ENCODE results near the gene ARMC6. TPM values are rescaled to one million over a fixed set of nuclear protein-coding genes. Genes with fewer than 3 reads are reported as not detected.
A peak's percentile ranks its signal among the peaks of the same experiment; 100 is the strongest.

ARMC6 gene
- total RNA-seq, 2 donors from 2014 or later = 22.4 to 34.8 TPM

GRCh38 chr19:19059018-19059836 is 25.8 kb downstream of the ARMC6 start:
- no peak for ATAC-seq

GRCh38 chr19:19059837-19060611 is 26.6 kb downstream of the ARMC6 start:
- Mint-ChIP-seq H3K36me3 (no peaks in the 10 kb centered on the region), H3K27ac (peak overlapping the region in 1 of 2 donors; percentile 55), H3K9me3 (no peaks in the 10 kb centered on the region)
- no peak for DNase-seq (ENCODE audit: low spot score in 2 of 2)
- ATAC-seq = no peak

More at GRCh38 chr19:19059018-19059836, 25.8 kb downstream of the ARMC6 start:
- Mint-ChIP-seq H3K27ac (peak overlapping the region in 1 of 2 donors; percentile 55), H3K36me3 (peaks cover 0 to under 1% of the 10 kb centered on the region in 2 donors), H3K9me3 (no peaks in the 10 kb centered on the region)
- no peak for DNase-seq (ENCODE audit: low spot score in 2 of 2)

GRCh38 chr19:19061506-19061905 is 28.1 kb downstream of the ARMC6 start:
- Mint-ChIP-seq H3K9me3 (no peaks in the 10 kb centered on the region), H3K36me3 (no peaks in the 10 kb centered on the region), H3K27ac (peak overlapping the region in 1 of 2 donors; percentile 87)
- ATAC-seq = no peak
- DNase-seq (ENCODE audit: low spot score in 2 of 2) = no peak

DNA sequence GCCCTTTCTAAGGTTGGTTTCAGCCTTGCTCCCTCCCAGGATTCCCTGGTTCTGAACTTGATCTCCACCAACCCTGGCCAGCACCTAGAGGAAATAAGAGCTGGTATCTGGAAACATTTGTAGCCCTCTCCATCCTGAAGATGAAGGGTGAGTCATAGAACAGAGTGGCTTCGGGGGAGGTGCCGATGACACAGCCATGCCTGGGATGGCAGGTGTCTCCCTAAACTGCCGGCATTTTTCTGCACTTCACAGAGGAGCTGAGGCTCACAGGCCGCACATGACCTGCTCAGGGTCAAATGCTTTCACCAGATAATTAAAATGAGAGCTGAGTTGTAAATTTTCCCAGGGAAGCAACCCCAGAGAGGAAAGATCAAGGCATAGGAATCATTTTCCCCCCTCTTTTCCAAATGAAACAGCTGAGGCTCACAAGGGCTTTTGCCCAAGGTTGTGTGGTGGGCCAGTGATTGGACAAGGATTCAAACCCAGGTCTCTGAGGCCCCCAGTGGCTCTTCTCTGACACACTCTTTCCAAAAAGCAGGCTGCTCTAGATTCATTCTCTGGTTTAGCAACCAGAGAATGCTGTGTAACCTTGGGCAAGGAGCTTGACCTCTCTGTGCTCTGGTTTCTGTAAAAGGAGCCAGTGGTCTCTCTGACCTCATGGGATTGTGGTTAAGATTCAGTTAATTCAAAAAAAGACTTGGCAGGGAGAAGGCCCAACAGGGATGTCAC is 29.2 kb downstream of the ARMC6 start:
- Mint-ChIP-seq H3K36me3 (no peaks in the 10 kb centered on the region), H3K27ac (peak overlapping the region in 1 of 2 donors; percentile 87), H3K9me3 (no peaks in the 10 kb centered on the region)
- ATAC-seq = no peak
- DNase-seq (ENCODE audit: low spot score in 2 of 2) = no peak

- ATAC-seq = peak; percentile 95
- Mint-ChIP-seq H3K9me3 (no peaks in the 10 kb centered on the region), H3K36me3 (no peaks in the 10 kb centered on the region), H3K27ac (peak within 1 kb of the TSS; percentile 86 to 87)
- peak; percentile 98 to 100 for DNase-seq (ENCODE audit: low spot score in 2 of 2)
These were observed 30.0 kb downstream of the ARMC6 start, which contains the start of gene SLC25A42 for GRCh38 chr19:19063183-19064097. Gene SLC25A42, plus strand, starts transcription at chr19:19063994. Its CDS starts 32,131 bp downstream, at chr19:19096125.

GRCh38 chr19:19064098-19064722 is 30.8 kb downstream of the ARMC6 start:
- DNase-seq (ENCODE audit: low spot score in 2 of 2) (no peak), ATAC-seq (peak in 1 of 2 donors; percentile 41)
- Mint-ChIP-seq H3K36me3 (no peaks in the 10 kb centered on the region), H3K27ac (peak overlapping the region; percentile 85 to 87), H3K9me3 (no peaks in the 10 kb centered on the region)

DNA sequence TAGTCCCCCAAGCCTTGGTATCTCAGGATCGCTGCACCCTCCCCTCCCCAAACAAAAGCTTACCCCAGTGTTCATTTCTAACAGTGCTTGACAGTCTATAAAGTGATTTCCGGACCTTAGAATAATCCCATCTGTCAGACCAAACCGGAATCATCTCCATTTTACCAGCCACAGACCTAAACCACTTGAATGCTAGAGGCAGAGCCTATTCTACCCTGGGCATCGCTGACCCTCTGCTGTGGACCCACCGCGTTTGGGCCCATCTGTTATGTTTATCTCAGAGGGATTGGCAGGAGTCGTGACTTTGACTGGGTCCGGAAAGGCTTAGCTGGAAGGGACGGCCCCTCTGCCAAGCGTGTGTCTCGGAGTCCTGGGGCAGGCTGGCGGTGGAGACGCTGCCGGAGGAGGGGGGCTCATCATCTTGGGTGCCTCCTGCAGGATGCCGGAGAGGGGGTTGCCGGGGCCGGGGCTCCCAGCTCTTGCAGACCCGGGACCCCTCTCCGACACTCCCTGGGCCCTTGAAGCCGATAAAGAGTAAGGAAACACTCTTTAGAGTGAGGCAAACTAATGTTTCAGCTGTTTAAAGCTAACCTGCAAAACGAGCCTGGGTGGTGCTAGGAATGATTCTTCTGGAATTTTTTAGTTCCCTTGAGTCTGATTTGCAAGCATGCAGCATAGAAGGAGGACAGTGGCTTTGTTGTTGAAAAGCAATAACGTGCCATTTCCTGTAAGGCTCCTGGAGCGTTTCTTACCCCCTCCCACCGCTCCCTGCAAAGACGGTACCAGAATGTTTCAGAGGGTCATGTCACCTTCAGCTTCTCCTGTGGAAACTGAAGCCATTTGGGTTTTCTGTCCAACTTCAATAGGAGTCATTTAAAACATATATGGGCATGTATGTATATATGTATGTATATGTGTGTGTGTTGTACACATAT is 31.7 kb downstream of the ARMC6 start:
- Mint-ChIP-seq H3K27ac (peak overlapping the region; percentile 85 to 87), H3K36me3 (no peaks in the 10 kb centered on the region), H3K9me3 (no peaks in the 10 kb centered on the region)
- DNase-seq (ENCODE audit: low spot score in 2 of 2) (peak; percentile 34 to 66), ATAC-seq (no peak)

GRCh38 chr19:19067276-19068072 is 34.1 kb downstream of the ARMC6 start:
- no peak for ATAC-seq
- no peaks in the 10 kb centered on the region for H3K9me3 Mint-ChIP-seq
- H3K27ac Mint-ChIP-seq = peak overlapping the region in 1 of 2 donors; percentile 55
- DNase-seq (ENCODE audit: low spot score in 2 of 2) = no peak
- H3K36me3 Mint-ChIP-seq = no peaks in the 10 kb centered on the region

DNA sequence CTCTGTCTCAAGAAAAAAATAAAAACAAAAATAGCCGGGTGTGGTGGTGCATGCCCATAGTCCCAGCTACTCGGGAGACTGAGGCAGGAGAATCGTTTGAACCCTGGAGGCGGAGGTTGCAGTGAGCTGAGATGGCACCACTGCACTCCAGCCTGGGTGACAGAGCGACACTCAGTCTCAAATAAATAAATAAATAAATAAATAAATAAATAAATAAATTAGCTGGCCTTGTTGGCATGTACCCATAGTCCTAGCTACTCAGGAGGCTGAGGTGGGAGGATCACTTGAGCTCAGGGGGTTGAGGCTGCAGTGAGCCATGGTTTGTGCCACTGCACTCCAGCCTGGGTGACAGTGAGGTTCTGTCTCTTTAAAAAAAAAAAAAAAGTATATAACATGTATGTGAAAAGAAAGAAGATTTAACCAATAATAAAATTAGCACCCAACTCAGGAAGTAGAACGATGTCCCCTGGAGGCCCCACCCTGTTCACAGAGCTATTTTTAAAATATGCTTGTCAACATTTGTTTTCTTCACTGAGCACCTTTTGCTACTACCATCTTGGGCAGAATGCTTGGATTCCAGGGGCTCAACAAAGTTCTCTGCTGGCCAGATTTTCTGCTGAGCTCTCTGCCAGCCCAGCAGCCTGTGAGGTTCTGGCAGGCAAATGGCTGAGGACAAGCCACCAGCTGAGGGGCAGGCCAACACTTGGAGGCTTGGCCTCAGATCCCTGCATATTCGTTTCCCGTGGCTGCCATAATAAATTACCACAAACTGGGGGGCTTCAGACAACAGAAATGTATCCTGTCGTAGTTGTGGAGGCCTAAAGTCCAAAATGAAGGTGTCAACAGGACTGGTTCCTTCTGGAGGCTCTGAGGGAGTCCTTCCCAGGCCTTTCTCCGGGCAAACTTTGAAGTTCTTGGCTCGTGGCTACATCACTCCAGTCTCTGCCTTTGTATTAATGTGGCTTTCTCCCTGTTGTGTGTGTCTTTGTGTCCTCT is 35.6 kb downstream of the ARMC6 start:
- H3K36me3 Mint-ChIP-seq = no peaks in the 10 kb centered on the region
- ATAC-seq (no peak), DNase-seq (ENCODE audit: low spot score in 2 of 2) (no peak)
- H3K9me3 Mint-ChIP-seq = no peaks in the 10 kb centered on the region
- H3K27ac Mint-ChIP-seq = peak overlapping the region in 1 of 2 donors; percentile 50

DNA sequence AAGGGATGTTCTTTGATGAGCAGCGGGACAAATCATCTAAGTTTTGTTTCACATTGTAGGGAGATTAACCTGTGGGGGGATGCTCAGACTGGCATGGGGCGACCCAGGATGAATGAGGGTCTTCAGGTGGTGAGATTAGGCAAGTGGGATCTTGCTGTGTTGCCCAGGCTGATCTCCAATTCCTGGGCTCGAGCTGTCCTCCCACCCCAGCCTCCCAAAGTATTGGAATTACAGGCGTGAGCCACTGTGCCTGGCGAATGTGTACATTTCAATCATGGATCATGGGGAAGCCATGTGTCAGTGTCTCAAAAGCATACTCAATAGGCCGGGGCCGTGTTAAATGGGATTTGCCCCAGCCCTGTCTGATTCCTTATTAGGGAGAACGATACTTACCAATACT is 38.5 kb downstream of the ARMC6 start:
- Mint-ChIP-seq H3K36me3 (no peaks in the 10 kb centered on the region), H3K27ac (no peak overlapping the region), H3K9me3 (no peaks in the 10 kb centered on the region)
- DNase-seq (ENCODE audit: low spot score in 2 of 2) = no peak
- no peak for ATAC-seq

DNA sequence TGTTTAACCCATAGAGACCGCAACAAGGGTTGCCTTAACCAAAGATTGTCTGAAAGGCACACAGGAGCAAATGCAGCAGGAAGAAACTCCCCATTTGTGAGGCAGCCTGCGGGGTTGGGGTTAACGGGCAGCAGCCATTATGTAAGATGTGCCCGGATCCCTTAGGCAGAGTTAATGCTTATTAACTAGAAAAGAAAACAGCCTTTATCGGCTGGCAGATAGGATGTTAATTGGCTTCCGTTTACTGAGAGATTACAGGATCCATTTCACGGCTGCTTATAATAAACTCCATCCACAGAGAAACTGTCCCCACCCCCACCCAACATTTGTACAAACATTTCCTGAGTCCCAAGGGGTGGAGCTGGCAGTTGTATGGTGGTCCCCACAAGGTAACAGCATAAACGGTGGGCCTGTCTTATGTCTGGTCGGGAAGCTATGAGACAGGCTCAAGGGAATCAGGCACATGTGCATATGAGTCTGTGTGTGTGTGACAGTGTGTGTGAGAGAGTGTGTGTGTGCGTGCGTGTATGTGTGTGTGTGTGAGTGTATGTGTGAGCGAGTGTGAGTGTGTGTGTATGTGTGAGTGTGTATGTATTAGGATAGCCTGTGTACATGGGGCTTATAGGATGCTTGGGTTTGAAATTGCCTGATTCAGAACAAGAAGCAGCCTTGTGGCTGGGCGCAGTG is 40.9 kb downstream of the ARMC6 start:
- Mint-ChIP-seq H3K9me3 (no peaks in the 10 kb centered on the region), H3K36me3 (no peaks in the 10 kb centered on the region), H3K27ac (no peak overlapping the region)
- DNase-seq (ENCODE audit: low spot score in 2 of 2) = no peak
- ATAC-seq = no peak

DNA sequence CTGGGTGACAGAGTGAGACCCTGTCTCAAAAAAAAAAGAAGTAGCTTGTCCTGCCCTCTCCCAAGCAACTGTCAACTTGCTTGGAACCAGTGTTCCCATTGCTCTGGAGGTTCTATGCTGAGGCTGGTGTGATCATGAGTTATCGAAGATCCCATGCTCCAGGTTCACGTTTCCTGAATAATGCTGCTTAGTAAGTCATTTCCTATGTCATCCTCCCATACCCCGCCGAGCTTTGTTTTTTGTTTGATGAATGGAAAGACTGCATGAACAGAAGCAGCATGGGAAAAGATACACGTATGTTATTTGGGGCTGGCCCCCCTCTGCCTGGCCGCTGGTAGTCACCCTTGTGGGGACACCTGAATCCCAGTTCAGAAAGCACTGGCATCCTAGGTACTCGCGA is 41.7 kb downstream of the ARMC6 start:
- ATAC-seq (no peak), DNase-seq (ENCODE audit: low spot score in 2 of 2) (no peak)
- Mint-ChIP-seq H3K9me3 (no peaks in the 10 kb centered on the region), H3K27ac (no peak overlapping the region), H3K36me3 (no peaks in the 10 kb centered on the region)
